ENCODE results near the gene CAB39L.
A peak's percentile ranks its signal among the peaks of the same experiment; 100 is the strongest.
"Not testable (repeated sequence)": the region's sequence is repeated elsewhere in the genome, so short reads cannot be mapped to it uniquely, and the experiment has no call there.

The CAB39L gene

GRCh38 chr13:49305792-49306425 lies 138.0 kb downstream of the CAB39L start:
- no peak for DNase-seq

- DNase-seq = no peak
Observed at GRCh38 chr13:49304763-49305700, 138.8 kb downstream of the CAB39L start.

- DNase-seq = no peak
Observed at GRCh38 chr13:49304356-49304755, 139.5 kb downstream of the CAB39L start.

GRCh38 chr13:49303533-49304252 lies 140.2 kb downstream of the CAB39L start:
- no peak for DNase-seq

- DNase-seq = no peak
Observed at GRCh38 chr13:49302817-49303216, 141.0 kb downstream of the CAB39L start.

GRCh38 chr13:49302222-49302621 lies 141.6 kb downstream of the CAB39L start:
- no peak for DNase-seq

- DNase-seq = peak; percentile 51
Observed at GRCh38 chr13:49300739-49301589, 142.9 kb downstream of the CAB39L start.

GRCh38 chr13:49300276-49300675 lies 143.6 kb downstream of the CAB39L start:
- no peak for DNase-seq

- DNase-seq = no peak
Observed at GRCh38 chr13:49298903-49299605, 144.8 kb downstream of the CAB39L start.

GRCh38 chr13:49298416-49298815 lies 145.4 kb downstream of the CAB39L start:
- no peak for DNase-seq

GRCh38 chr13:49297338-49297737 lies 146.5 kb downstream of the CAB39L start:
- no peak for DNase-seq

GRCh38 chr13:49296659-49297058 lies 147.2 kb downstream of the CAB39L start:
- no peak for DNase-seq

- no peak for DNase-seq
Observed at GRCh38 chr13:49295244-49295643, 148.6 kb downstream of the CAB39L start.

- DNase-seq = not testable (repeated sequence)
Observed at GRCh38 chr13:49294723-49295122, 149.1 kb downstream of the CAB39L start.

- DNase-seq = no peak
Observed at GRCh38 chr13:49292742-49293486, 150.9 kb downstream of the CAB39L start.

- no peak for DNase-seq
Observed at GRCh38 chr13:49288458-49288857, 155.4 kb downstream of the CAB39L start.

- no peak for DNase-seq
Observed at GRCh38 chr13:49287995-49288394, 155.9 kb downstream of the CAB39L start.

- no peak for DNase-seq
Observed at GRCh38 chr13:49279885-49280284, 164.0 kb downstream of the CAB39L start.

- DNase-seq = no peak
Observed at GRCh38 chr13:49279112-49279511, 164.8 kb downstream of the CAB39L start.

- DNase-seq = no peak
Observed at GRCh38 chr13:49278211-49278610, 165.7 kb downstream of the CAB39L start.

GRCh38 chr13:49272296-49272695 lies 171.6 kb downstream of the CAB39L start:
- no peak for DNase-seq
